ENCODE measurements around the gene EIPR1.

Gene EIPR1

DNA sequence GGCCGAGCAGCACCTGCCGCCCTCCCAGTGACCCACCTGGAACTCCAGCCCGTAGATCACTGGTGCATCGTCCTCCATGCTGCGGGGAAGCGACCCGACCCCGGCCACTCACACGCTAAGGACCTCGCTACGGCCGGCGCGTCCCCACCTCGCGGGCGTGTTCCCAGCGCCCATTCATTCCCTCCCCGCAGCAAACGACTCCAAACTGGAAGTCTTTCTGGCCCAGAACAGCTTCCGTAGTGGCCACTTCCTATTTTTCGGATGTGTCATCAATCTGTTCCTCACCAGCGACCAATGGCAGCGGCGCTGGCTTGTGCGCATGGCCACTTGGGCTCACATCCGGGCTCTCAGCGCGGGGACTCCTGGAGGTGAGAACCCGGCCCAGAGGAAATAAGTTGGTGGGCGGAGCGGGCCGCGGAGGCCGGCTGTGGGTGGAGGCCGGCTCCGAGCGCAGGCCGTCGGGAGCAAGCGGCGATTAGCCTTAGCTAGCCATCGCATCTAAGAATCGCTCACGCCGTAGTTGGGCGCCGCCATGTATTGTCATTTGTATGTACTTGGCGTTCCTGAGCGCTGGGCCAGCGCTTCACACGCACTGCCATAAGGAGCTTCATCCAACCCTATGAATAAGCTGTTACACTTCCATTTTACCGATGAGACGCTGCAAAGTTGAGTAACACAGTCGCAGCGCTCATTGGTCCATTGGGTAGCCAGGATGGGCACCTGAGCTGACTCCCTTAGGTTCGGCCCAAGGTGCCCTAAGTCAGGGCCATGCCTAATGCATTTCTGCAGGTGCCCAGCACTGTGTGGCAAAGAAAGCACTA is at the start of gene EIPR1:
EIPR1 (minus strand) TSS at position 207 of the 821 bp plus-strand sequence; CDS start at position 78, 129 bp downstream.
- DNase-seq: peak; percentile 95

DNA sequence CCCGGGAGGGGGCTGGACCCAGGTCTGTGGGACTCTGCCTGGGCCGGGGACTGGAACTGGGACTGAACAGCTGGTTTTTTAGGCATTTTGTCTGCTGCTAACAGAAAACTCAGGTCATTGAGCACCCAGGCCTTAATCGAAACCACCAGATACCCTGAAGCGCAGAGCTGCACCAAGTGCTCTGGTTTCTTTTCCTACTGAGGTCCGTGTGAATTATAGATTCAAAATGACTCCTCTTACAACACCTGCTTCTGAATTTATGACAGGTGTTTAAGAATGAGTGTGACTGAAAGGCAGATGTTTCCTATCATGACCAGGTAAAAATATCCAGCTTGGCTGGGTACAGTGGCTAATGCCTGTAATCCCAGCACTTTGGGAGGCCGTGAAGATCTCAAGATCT is 49.7 kb upstream of the EIPR1 start:
- DNase-seq: no peak

DNA sequence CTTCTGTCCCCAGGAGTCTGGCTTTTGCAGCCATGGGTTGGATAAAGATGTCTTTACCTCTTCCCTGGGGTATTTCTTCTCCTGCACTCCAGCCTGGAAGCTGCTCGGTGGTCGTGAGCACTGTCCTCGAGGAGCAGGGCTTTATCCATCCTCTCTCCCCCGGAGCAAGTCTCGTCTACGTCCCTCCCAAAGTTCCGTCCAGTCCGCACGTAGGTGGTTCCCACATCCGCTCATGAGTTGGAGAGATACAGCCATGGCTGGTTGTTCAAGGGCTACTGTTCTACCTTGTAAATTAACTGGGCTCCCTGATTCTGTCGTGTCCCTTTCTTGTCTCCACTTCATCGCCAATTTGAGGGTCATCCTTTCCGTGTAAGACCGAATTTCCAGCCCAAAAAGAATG is 49.0 kb upstream of the EIPR1 start:
- DNase-seq: no peak

DNA sequence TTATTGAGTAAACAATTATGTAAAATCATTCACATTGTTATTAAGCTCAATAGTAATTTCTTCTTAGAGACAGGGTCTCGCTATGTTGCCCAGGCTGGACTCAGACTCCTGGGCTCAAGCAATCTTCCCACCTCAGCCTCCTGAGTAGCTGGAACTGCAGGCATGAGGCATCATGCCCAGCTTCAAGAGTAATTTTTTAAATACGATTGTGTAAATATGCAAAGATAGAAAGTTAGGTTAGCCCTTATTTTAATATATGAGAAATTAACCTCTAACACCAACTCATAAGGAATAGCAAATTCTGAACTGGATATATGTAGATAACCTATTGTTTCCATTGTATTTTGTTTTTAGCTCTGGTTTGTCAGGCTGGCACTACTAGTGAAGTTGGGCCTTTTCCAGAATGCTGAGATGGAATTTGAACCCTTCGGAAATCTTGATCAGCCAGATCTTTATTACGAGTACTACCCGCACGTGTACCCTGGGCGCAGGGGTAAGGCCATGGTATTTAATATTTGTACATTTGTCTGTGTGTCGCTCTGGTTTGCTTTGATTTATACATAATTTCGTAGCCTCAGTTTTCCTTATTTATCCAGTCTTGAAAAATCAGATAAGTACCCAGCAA is 46.7 kb upstream of the EIPR1 start:
- no peak for DNase-seq

DNA sequence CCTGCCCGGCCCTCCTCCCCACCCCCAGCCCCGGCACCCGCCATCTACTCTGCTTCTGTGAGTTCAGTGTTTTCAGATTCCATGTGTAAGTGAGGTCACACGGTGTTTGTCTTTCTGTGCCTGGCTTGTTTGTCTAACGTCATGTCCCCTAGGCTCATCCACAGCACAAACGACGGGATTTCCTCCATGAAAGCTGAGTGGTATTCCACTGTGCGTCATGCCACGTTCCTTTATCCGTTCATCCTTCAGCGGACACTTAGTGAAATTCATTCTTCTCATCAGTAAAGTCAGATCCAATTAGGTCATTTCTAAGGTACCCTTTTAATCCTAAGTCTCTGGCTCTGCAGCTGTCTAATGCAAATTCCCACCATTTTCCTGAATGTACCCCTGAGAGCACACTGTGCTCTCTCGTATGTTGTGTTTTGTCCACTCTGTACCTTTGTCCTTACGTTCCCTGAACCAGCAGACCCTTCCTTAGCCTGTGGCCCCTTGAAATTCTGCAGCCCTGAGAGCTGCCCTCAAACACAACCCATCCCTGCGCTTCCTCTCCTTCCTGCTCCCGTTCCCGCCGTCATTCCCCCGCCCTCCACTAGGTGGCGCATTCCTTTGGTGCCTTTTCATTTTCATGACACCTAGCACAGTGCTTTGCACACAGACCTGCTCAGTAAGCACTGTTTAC is 46.0 kb upstream of the EIPR1 start:
- no peak for DNase-seq

DNA sequence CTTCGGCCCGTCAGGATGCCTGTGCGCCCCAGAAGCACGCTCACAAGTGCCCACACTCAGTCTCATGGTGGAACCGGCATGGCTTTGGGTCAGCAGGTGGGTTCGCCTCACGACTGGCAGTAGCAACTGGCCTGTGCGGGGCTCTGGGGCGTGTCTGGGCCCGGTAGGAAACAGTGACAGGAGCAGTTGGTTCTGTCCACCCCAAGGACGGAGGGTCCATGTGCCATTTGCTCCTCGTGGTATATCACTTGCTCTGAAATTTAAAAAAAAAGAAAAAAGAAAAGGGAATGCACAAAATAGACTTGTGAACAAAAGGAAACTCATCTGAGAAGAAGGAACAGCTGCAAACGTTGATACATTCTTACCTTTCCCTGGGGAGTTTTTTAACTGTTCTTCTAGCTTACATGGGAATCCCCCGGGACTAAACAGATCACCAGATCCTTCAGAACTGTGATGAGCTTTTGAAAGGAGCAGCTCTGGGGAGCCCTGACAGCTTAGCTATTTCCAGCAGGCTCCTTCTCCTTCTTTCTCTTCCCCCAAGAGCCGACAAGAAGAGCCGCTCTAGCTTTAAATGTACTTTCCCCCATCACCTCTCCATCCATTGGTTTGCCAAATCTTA is 44.7 kb upstream of the EIPR1 start:
- no peak for DNase-seq

DNA sequence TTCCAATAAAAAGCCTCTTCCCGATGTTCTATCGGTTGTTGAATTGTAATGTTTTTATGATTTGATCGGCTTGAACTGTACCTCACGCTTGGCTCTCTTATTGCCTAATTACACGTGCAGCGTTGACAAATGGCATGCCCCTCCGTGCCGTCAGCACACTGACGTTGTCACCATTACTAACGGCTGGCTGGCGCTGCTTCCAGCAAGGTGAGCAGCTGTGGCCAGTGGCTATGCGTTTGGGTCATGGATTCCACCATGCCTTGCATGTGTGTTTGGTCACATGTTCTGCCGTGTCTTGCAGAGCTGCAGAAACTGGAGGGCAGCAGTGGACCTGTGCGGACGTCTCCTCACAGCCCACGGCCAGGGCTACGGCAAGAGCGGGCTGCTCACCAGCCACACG is 44.0 kb upstream of the EIPR1 start:
- no peak for DNase-seq

DNA sequence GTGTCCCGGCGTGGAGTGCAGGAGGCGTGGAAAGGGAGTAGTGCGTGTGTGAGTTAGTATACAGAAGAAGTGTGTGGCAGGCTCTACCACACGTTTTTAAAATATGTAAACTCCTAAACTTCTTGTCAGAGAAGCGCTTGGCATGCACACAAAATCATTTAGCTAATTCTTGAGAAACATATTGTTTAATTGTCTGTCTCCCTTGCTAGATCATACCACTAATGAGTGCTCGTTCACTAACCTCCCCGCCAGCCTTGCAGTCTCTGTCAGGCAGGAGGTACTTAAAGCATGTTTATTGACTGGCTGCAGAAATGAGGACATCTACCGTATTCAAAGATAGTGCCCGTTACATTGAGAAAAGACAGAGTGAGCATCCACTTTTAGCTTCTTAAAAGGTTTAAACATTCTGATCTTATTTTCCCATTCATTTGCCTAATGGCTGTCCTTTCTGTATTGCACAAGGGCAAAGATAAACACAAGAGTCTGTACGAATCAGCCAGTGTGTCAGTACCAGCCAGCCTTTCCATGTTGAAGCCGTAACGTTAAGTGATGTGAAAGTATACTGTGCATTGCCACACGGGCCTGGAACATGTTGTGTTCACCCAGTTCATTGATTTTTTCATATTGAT is 43.3 kb upstream of the EIPR1 start:
- no peak for DNase-seq

DNA sequence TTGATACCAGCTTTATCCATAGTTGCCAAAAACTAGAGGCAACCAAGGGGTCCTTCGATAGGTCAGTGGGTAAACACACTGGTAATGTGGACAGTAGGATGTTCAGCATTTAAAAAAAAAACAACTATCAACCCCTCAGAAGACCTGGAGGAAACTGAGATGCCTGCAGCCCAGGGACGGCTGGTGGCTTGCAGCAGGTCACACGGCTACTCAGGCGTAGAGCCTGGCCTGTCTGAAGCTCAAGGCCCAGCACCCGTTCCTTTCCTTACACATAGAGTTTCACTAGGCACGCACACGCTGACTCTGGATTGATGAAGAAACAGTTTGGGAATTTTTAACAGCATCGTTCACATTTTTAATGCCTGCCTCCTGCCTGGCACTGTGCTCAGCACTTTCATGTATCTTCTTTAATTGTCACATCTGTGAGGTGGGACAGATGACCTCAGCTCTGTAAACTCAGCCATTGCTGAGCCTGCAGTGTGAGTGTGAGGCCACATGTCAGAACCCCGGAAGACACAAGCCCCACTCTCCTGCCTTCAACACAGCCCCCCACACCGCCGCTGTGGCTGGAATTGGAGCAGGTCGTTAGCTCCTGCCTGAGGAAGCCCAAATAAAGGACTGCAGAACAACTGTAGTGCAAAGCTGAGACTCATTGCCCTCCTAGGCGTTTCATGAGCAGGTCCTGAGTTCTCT is 42.6 kb upstream of the EIPR1 start:
- DNase-seq: no peak

DNA sequence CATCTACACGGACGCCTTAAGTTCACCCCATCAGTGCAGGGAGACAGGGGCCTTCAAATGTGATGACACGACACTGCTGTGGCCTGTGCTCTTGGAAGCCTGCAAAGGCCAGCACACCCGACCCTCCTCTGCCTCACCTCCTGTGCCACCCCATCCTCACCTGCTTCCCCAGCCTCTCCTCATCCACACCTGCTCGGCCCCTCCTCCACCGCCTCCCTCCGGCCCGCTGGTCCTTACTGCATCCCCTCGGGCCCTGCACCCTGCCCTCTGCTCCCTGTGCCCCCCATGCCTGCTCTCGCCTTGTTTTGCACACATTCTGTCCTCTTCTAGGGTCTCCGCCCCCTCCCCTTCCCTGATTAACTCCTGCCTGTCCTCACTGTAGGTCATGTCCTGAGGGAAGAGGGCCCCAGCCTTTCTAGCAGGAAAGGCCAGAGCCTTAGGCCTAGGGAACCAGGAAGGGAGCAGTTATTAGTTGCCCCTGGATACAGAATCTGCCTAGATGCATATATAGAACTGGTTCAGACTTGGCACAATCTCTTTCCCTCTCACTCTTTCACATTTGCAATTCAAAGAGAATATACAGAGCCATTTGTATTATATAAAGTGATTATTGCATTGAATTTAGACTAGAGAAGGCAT is 41.3 kb upstream of the EIPR1 start:
- no peak for DNase-seq

DNA sequence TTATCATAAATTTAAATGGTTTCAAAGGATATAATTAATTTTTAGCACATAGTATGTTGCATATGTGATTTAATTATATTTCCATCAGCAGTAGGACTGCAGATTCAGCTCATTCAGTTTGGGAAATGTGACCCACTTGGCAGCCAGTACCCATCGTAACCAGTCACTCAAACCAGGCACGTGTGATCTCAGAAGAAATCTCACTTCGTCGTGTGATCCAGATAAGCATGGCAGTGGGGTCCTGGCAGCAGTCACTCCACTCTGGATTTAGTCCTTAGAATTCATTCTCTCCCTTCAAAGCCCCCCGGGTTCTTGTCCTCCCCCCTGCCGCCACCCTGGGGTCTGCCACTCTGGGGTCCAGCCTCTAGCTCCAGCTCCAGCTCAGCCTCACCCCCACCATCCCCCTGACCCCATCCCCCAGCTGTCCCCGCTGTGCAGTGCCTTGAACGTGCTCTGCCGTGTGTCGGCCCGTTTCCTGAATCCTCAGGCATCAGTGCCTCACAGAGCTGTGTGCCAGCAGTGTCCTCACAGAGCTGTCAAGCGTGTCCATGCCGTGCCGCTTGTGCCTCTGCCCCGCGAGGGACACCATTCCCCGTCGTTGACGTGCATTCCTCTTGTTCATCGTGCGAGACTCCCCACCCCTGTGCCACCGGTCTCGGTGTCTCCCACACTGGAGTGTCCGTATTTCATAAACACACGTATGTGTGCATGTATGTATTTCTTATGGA is 36.7 kb upstream of the EIPR1 start:
- DNase-seq: no peak

DNA sequence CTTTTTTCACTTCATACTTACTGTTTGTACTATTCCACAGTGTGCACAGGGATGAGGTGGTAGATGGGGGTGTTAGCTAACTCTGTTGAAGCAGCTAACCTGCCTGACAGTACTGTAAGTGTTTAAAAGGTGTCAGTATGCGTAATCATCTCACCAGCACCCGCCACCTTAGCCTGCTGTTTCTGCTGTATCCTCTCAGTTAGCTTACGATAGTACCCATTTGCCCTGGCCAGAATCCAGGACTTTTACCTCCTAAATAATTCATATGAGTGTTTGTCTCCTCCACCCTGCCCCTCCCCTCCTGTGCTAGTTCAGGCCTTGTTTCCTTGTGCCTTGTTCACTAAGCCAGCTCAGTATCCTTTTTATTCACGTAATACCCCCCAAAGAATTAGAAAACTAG is 36.1 kb upstream of the EIPR1 start:
- DNase-seq: no peak

DNA sequence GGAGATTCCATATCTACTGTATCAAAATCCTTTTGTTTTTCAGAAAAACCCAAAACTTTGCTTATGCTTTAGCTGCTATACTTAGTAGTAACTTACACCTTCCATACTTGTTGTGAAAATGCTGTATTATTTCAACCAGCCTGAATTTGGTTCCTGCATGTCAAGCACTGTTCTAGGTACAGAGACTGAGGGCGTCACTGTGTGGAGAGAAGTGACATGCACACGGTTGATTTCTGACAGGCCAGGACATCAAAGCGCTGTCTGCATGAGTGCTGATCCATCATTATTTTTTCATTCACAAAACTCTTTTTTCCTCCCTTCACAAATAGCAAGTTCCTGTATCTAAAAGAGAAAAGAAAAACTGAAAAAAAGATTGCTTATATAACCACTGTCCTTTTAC is 33.5 kb upstream of the EIPR1 start:
- DNase-seq: no peak

DNA sequence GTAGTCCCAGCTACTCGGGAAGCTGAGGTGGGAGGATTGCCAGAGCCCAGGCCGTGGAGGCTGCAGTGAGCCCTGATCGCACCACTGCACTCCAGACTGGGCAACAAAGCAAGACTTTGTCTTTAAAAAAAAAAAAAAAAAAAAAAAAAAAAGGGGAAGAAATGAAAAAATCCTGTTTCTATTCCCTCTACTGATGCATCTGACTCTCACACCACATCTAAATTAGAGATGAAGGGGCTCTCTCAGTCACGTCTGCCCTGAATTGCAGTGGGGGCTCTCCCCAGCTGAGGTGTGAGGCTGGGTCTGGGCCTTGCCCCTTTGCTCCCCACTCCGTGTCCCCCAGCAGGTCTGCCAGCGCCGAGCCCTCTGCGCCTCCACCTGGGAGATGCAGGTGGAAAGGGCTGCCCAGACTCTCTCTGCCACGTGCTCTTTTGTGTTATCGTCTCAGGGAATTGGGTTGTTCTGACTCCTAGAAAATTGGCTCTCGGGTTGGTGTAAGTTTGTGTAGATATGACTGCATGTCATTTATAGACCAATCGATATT is 32.1 kb upstream of the EIPR1 start:
- no peak for DNase-seq

DNA sequence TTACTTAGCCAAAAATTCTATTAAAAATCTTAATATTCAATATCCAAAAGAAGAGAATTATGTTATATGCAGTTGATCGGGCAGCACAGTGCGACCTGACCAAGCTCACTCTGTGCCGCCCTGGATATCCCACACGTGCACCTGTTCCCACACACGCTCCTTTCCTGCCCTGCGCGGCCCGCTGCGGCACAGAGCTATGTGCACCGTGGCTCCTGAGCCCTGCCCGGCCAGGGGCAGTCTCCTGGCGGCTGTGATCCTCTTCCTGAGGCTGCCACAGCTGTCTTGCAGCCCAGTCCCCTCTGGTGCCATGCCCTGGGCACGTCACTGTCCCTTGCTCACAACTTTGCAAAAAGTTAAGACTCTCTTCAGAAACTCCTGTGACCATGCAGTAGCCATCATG is 31.2 kb upstream of the EIPR1 start:
- no peak for DNase-seq

DNA sequence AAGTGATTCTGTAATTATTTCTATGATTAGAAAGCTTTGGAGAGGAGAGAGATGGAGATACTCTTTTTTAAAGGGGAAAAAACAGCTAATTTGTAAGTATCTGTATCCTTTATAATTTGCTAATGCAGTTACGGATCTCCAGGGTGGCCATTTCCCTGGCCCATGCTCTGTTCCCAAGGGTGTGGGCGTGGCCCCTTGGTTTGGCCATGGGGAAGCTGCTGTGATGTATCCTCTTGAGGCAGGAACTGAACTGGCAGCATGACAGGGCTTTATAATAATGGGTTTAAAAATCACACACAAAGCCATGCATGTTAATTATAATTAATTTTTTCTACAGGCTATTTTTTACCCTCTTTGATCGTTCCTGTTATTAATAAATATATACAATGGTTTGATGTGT is 28.9 kb upstream of the EIPR1 start:
- DNase-seq: no peak

DNA sequence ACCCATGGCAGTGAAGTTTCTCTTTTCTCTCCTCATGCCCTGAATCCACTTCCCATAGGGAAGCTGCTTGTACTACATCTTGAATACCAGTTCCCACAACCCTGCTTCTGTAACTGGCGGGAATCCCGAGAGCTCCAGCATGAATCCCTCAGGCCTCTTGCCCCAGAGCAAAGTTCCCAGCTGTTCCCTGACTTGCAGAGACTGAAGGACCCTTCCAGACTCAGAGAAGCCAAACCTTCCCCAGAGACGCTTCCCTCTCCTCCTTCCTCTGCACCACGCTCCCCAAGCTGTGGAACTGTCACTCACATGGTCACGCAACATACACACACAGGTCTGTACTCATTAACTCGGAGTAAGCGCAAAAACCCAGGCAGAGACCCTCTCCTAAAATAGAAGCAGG is 28.3 kb upstream of the EIPR1 start:
- DNase-seq: no peak

DNA sequence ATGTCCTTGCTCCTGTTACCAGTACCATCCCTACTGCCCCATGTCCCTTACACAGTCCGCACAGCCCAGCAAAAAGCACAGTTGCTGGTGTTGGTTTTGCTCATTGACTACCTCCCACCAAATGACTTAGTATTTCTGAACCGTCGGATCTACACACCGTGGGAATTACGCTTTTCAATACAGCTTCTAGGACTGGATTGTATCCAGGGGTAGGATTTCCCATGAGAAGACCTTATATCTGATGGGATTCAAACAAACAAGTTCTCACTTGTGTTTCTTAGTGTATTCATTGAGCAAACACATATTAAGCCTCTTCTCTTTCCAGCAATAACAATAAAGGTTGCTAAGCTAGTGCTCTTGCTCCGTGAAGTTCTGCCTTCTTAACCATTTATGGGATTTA is 27.7 kb upstream of the EIPR1 start:
- DNase-seq: no peak

DNA sequence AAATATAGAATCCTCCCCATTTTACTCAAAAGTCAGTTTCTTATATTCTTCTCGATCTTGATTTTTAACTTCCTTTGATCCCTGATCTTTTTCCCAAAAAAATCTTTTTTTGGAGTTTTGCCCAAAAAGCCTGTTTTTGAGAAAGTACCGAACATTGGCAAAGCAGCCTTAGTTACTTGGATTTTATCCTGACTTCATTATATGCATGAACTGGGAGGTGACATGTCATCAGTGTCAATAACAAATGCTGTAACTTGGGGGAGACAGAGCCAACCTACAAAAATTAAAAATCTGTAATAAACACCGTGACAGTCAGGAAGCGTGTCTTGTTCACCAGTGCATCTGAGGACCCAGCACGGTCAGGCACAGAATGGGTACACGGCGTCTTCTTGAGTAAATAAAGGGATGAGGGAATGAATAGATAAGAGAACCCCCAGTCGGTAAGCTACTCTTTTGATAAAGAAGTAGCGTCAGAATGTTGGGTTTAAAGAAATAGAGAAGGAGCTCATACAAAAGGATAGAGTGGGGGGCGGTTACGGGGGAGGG is 26.8 kb upstream of the EIPR1 start:
- no peak for DNase-seq

DNA sequence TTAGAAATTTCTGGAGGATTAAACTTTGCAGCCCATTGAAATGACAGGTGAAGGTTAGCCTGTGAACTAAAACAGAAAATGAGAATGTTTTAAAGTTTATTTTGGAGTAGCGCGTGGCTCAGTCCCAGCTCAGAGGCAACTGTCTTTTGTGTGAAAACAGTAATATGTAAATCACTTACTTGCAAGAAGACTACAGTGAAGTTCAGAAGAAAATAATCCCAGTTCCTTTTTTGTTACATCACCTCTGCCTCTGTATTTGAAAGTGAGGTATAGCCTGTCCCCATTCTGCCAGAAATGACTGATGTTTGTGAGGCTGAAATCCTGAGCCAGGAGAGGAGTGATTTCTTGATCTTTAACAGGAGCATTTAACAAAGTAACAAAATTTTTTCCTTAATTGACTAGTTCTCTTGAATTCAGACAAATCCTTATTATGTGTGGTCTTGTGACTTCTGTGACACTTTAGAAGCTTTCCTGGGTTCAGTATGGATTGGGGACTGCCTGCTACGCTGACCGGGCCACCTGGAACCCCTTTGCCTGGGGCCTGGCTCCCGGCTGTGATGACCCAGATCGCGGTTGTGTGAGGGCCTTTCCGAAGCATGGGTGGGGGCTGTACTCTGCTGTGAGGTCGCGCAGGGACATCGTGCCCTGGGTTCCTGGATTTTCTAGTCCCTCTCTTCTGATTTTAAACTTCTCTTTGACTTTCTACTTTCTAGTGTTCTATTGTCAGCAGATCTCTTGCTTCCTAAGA is 26.1 kb upstream of the EIPR1 start:
- DNase-seq: no peak

All from GF-D8 (cell line).